NCI-H1694 treated with DMSO at 0.1 percent for 48 hours (cell line): ENCODE data around the gene GDF7.

Source experiments
- DNase-seq: peaks from one replicate; lab custom pipeline; 2025; lab: John Stamatoyannopoulos, UW

GDF7 gene

DNA sequence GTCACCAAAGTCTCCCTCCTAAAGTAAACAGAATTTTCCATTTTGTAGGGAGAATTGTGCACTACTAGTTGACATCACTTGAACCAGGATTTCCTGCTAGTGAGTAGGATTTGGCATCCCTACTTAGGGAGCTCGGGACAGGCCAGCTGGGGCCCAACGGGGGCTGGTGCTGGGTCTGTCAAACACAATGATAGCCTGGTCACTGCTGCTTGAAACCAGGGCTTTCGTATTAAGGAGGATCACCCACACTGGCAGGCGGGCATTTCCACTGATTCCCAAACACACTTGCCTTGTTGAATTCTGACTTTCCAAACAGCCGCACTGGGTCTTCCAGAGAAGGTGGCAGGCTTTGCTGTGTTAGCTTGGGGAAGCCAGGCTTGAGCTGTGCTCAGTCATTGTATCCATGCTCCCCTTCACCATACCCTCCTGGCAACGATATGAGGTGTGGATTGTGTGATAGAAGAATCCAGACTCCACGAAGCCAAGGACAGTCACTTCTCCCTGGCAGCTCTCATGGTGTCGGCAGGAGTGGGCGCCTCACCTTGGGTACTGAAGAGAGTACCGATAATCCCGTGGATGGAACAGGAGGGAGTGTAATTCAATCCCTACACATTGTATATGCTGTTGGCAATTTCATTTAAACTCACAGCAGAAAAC, 7.5 kb downstream of the GDF7 start:
- DNase-seq, result no peak

GRCh38 chr2:20674974-20675679, 8.2 kb downstream of the GDF7 start:
- no peak for DNase-seq

DNA sequence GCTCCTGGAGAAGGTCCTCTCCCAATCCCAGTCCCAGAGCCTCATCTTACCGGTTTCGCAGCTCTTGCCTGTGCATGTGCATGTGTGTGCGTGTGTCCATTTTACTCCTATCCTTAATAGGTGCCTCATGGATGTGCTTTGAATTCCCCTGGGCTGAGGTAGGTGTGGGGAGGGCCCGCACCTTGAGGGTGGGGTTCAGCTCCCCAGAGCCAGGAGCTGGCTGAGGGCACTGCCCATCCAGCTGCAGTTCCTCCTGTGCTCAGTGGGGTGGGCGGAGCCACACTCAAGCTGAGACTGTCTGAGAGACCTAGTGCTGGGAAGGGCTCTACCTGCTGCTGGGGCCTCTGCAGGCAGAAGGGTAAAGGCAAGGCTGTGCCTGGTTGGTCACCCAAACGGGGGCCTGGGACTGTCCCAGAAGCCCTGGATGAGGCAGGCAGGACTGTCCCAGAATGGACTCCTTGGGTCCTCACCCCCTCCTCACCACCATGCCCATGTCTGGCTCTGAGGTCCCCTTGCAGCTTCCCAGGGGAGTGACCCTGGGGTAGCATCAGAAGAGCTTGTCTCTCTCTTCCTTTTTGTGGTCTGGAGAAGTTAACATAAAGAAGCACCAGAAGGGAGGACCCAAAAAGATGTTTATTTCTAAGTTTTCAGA, 8.9 kb downstream of the GDF7 start:
- DNase-seq, result no peak

DNA sequence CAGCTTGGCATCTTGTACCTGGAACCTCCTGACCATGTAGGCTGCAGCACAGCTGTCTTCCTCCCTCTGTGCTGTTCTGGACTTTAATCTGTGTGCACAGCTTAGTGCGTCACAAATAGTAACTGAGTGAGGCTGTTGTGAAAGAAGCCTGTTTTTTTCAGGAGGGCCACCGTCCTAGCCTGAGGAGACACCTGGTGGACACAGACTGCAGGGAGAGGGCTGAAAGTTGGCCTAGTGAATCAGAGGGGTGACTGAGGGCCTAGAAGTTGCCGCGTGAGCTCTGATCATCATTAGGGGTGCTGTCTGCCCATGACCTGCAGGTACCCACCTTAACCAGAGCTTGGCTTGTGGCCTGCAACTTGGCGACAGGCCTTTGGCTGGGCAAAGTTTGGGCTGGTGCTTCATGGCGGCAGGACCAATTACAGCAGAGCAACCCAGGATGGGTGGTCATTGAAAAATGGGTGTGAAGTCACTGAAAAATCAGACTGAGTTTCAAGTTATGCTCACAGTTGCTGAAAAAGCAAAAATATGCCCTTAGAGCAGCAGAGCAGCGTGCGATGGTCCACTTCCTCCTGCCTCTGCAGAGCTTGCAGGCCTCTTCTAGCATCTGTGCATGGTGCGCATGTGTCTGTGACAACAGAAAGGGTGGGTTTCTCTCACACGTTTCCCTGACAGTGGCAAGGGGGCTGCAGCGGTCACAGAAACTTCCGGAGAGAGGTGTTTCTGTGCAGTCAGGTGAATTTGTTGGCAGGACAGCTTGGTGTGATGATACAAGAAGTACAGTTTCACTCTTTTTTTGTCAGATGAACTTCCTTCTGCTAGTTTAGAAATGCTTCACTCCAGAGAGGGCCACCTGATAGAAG, 9.6 kb downstream of the GDF7 start:
- DNase-seq, result no peak

GRCh38 chr2:20677301-20678085, 10.5 kb downstream of the GDF7 start:
- no peak for DNase-seq

GRCh38 chr2:20678086-20678395, 11.1 kb downstream of the GDF7 start:
- no peak for DNase-seq

GRCh38 chr2:20678780-20679179, 11.8 kb downstream of the GDF7 start:
- no peak for DNase-seq

- DNase-seq, result no peak
Observed at GRCh38 chr2:20680744-20681375, 13.9 kb downstream of the GDF7 start.

DNA sequence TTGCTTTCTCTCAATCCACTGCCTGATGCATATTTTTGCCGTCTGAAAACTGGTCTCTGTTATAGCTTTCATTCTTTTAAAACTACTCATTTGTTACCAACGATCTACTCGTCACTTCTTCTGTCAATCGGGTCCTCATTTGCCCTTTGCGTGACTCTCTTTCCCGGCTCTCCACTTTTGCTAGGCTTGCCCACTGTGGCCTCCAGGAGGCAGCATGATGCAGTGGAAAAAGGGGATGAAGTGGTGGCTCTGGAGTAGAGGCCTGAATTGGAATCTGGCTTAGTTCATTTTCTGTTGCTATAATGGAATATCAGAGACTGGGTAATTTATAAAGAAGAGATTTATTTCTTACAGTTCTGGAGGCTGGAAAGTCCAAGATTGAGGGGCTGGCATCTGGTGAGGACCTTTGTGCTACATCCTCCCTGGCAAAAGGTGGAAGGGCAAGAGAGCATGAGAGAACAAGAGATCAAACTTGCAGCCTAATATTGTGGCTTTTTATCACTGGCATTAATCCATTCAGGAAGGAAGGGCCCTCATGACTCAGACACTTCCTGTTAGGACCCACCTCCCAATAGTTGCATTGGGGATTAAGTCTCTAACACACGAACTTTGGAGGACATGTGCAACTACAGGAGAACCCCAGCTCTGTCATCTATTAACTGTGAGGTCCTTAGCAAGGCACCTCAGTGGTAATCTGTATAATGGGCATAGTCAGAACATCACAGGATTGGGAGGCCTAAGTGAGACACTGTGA, 15.4 kb downstream of the GDF7 start:
- no peak for DNase-seq

- no peak for DNase-seq
Observed at GRCh38 chr2:20684581-20685063, 17.7 kb downstream of the GDF7 start.

GRCh38 chr2:20687260-20687832, 20.4 kb downstream of the GDF7 start:
- DNase-seq, result no peak

- DNase-seq, result no peak
Observed at GRCh38 chr2:20689428-20690264, 22.7 kb downstream of the GDF7 start.

GRCh38 chr2:20691076-20691734, 24.3 kb downstream of the GDF7 start:
- no peak for DNase-seq

DNA sequence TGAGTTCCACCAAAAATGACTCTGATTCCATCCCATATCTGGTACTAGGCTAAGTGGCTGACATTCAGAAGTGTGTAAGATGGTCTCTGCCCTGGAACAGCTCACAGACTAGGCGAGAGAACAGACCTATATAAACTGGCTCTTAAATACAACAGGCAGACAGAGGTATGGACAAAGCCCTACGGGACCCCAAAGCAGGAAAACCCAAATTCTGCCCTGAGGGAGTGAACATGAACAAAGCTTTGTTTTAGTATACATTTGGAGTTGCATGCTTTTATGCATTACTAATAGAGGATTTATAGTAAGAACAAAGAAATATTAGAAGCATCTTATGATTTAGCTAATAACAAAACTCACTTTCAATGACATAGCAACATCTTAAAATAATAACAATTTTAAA, 25.1 kb downstream of the GDF7 start:
- DNase-seq, result no peak

DNA sequence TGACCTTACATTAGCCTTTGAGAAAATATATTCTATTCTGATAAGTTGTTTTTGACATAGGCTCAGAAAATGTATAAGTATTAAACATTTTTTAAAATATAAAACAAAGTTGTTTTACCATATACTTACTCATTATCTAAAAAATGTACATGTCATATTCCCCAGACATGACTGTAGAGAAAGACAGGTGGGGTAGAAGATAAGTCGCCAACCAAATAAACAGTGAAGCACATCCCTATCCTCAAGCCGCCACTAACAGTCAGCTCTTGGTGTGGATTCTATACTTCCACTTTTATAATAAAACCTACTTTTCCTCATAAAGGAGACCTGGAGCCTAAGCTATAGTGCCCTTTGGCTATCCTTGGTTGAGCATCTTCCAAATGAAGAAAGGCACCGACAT, 26.4 kb downstream of the GDF7 start:
- no peak for DNase-seq

DNA sequence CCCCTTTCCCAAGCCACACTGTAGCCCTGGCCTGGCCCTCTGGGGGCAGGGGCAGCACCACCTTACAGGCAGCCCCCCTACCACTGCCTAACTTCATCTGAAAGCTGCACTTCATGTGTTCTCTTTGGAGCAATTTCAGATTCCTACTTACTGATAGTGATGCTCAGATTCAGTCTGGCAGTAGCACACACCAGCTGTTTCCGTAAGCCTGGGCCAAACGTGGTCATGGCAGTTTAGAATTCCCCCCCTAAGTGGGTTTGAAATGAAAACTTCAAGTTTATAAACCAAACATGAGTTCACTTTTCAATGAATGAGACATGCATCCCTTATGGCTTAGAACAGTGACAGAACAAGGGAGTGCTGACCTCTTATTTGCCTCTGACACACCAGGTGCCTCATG, 29.4 kb downstream of the GDF7 start:
- DNase-seq, result no peak

GRCh38 chr2:20697322-20697934, 30.5 kb downstream of the GDF7 start:
- no peak for DNase-seq
